Body of pancreas (tissue), 4 donors: Measurements from ENCODE around the gene RPS6KA2.

Experiments used
- POLR2A ChIP-seq, 3 donors: fragments of 450-650 bp; IDR thresholded peaks; one replicate each; pipeline ENCODE4 v1.6.1; 2016; ENCODE audit warnings: antibody characterized with exemption in 3 of 3, mild to moderate bottlenecking in 2 of 3
- TF ChIP-seq, protein P1 (sequence below), 7 experiments: fragments of 450-650 bp in 4 of 7; fragments of 200-600 bp in 3 of 7; sonication (generic) in 3 of 7; IDR thresholded peaks; one replicate each; pipeline ENCODE4 v1.5.1; 2016 to 2019; ENCODE audit warnings: antibody characterized with exemption in 7 of 7

DNA sequence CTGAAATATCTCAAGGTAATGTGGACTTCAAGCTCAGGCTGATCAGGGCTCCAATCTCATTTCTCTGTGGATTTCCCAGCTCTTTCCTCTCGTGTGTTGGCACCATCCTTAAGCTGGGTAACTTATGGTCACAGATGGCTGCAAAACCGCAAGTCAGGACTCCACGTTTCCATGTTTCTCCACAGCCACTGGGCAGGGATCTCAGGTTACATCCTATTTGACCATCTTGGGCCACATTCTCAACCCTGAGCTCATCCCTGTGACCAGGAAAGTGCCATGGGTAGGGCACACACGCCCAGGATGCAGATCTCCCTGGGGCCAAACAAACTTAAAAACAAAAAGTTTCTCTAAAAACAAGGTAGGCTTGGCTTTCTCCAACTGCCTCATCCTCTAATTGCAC lies 15.4 kb downstream of the RPS6KA2 start:
- TF ChIP-seq, protein P1, sequence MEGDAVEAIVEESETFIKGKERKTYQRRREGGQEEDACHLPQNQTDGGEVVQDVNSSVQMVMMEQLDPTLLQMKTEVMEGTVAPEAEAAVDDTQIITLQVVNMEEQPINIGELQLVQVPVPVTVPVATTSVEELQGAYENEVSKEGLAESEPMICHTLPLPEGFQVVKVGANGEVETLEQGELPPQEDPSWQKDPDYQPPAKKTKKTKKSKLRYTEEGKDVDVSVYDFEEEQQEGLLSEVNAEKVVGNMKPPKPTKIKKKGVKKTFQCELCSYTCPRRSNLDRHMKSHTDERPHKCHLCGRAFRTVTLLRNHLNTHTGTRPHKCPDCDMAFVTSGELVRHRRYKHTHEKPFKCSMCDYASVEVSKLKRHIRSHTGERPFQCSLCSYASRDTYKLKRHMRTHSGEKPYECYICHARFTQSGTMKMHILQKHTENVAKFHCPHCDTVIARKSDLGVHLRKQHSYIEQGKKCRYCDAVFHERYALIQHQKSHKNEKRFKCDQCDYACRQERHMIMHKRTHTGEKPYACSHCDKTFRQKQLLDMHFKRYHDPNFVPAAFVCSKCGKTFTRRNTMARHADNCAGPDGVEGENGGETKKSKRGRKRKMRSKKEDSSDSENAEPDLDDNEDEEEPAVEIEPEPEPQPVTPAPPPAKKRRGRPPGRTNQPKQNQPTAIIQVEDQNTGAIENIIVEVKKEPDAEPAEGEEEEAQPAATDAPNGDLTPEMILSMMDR (IDR thresholded peaks at IDR 0.05) = no peak
- no peak for TF ChIP-seq POLR2A (IDR thresholded peaks at IDR 0.05)
